Epithelial cell of prostate (primary cell): ENCODE measurements around the gene ISLR.

Source experiments
- DNase-seq: peaks from one replicate; pipeline ENCODE4 v3.0.0-alpha.2; 2011; ENCODE audit warnings: low read depth, low spot score
- H3K27ac ChIP-seq: fragments of 450-650 bp; 2 replicates; pipeline ENCODE4 v1.5.1; 2017; ENCODE audit warnings: mild to moderate bottlenecking

Gene ISLR

DNA sequence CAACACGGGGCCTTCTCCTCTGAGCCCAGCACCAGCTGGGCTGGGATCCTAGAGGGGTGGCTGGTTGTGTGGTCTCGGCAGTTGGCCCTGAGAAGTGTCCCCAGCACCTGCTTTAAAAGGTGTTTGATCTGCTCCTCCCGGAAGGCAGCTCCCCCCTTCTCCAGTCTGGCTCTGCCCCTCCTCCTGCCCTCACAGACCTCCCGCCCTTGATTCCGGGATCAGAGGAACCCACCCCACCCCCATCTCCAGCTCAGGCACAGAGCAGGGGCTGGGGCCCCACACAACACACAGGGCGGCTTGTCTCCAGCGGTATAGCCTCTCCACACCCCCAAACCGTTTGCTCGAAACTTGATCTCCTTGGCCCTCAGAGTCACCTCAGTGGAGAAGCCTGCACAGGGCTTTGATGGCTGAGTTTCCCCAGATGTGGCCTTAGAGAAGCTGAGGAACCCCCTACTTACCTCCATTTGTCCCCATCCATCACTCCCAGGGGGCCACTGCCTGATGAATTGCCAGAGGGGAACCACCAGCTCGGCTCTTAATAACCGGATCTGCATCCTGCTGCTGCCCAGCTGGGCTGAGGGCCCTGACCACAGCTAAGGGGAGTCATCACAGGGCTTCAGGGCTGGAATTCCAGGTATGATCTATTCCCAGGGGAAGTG is 35.5 kb downstream of the ISLR start:
- no peak overlapping the region for H3K27ac ChIP-seq
- DNase-seq = no peak

DNA sequence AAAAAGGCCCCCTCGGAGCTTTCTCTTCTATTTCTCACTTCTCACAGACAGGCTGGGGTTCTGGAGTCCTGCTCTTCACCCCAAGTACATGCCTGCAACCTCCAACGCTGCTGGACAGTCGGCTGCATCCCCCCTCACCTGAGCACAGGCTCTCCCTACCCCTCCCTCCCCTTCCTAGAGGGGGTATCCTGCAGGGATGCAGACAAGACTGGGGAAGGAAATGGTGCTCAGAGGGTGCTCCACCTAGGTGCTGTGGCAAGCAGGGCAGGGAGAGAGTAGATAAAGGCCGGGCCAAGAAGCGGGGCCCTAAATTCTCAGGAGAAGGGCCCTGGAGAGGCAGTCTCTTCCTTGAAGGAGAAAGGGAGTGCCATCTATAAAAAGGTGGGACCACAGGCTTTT is 36.0 kb downstream of the ISLR start:
- no peak overlapping the region for H3K27ac ChIP-seq
- no peak for DNase-seq

DNA sequence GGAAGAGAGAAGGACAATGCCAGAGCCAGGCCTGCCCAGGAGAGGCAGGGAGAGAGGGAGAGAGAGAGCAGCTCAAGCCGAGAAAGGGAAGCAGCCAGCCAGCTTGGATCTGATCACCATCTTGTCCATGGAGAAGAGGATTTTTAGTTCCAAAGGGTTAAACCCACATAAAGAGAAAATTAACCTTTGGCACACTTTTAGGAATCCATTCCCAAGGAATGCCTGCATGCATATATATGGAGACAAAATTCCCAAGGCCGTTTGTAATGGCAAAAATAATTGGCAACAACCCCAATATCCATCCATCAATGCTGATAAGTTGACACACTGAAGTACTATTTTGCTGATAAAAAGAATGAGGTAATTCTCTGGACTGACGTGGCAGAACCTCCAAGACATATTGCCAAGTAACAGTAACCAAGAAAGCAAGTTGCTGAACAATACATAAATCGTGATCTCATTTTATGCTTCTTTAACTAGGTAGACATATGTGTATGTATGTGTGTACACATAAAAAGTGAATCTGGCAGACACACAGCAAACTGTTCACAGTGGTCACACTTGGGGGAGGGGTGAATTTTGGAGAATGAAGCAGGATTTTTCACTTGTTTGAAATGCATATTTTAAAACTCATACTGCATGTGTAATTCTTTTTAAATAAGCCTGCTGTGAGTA is 36.6 kb downstream of the ISLR start:
- DNase-seq = peak; percentile 41
- H3K27ac ChIP-seq = no peak overlapping the region

DNA sequence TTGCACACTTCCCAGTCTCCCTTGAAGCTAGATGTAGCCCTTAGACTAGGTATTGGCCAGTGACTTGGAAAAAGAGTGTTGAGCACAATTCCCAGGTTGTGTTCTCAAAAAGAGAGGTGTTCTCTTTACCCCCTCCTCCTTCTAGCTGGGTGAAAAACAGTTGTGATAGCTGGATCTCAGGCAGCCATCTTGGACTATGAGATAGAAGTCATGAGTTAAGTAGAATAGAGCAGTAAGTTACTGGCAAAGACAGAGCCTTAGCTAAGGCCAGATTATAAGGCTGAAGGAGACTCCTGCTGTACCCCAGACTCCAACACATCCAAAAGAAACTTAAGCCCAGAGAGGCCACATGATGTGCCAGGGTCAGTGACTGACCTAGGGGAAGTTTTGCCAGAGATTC is 37.2 kb downstream of the ISLR start:
- no peak overlapping the region for H3K27ac ChIP-seq
- DNase-seq = no peak

DNA sequence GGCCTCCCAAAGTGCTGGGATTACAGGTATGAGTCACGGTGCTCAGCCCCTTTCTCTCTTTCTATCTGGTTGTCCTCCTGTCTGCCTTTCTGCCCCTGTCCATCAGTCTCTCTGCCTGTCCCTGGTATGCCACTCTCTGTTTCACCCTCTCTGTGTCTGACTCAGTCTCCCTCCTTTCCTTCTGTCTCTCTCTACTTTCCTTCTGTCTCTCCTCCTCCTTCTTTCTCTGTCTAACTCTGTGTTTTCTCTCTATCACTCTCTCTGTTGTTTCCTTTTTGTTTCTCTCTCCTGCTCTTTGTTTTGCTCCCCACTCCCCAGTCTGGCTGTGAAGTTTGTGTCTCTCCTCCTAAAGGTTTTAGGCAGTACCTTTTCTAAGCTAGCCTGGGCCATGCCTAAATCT is 38.1 kb downstream of the ISLR start:
- DNase-seq = no peak
- H3K27ac ChIP-seq = no peak overlapping the region

DNA sequence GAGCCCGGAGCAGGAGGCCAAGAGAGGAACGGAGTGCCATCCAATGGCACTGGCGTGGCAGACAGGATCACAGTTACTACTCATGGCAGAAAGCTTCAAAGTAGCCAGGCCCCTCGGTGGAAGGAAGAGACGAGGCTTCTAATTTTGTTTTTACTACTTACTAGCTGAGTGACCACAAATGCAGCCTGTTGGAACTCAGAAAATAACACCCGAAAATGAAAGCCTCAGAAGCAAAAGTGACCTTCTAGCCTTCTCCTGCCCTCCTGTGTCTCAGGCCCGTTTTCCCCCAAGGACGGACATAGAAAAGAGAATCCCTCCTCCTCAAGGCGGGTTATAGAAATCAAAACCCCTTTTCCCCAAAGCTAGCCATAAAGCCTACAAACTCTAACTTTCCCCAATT is 39.0 kb downstream of the ISLR start:
- H3K27ac ChIP-seq = no peak overlapping the region

DNA sequence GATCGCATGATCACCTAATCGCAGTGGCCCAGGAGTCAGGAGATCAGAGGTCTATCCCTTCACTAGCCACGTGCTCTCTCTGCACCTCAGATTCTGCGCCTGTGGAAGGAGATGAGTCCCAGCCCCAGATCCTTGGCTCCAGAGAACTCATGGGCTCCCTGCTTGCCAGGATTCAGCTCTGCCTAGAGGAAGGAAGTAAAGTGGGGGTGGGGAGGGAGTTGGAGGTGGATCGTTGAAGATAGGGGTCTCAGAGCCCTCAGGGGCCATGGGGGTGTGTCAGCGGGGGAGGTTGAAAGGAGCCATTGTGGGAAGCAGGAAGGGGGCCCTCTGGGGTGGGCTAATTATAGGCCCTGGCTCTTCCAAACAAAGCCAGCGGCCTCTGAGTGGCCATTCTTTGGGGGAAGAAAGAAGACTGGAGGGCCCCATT is 40.4 kb downstream of the ISLR start:
- no peak for DNase-seq
- no peak overlapping the region for H3K27ac ChIP-seq

More for the DNA sequence above, 39.0 kb downstream of the ISLR start:
- DNase-seq = no peak

DNA sequence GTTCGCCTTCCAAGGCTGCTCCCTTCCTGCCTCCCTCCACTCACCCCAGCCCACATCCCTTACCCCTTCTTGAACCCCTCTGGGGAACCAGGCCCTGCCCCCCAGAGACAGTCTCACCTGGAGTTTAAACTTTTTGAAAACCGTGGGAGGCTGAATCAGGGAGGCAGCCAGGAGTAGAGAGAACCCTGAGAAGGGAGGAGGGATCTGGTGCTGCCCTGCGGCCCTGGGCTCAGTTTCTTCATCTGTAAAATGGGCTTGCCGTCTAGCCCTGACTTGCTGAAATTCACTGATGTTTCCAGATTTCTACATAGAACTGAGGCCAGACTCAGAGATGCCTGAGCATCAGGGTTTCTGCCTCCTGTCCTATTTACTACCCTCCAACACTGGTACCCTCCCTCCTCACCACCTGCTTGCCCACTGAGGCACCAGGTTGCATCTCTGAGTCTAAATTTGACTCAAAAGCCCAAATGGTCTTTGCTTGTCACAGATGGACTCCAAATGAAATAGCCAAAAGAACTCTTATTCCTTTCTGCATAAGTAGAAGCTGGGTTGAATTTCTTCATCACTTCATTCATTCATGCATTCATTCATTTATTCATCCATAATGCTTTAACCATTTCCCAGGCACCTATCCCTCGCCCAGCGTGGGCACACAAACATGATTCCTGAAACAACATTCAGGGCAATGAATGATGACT is 41.0 kb downstream of the ISLR start:
- no peak for DNase-seq
- H3K27ac ChIP-seq = peak overlapping the region; percentile 15

DNA sequence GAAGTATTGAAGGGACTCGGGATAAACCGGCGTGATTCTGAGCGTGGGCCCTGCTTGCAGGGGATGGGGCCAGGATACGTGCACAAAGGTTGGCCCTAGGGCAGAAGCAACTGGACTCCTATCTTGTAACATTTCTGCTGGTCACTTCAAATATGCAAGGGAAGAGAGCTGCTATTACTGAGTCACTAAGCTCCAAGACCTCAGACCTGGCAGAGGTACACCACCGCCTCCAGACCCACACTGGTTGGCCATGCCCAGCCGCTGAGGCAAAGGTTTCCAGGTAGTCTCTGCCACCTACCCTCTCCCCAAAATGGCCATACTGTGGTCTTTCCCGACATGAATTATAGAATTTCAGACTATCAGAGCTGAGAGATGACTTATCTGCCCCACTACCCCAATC is 42.4 kb downstream of the ISLR start:
- H3K27ac ChIP-seq = no peak overlapping the region
- no peak for DNase-seq

DNA sequence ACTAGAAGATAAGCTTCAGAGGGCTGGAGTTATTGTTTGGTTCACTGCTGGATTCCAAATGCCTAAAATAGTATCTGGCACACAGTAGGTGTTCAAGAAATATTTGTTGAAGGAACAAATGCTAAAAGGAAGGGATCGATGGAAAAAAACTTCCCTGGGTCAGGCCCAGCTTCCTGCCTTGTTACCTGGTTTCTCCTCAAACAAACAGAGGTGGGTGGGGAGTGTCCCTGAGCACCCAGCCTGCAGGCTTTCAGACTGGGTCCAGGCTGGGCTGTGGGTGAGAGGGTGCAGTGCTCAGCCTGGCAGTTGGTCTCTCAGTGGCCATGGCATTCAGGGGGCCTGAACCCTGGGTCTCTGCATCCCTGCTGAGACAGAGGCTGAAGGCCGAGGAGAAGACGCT is 43.4 kb downstream of the ISLR start:
- no peak overlapping the region for H3K27ac ChIP-seq
- DNase-seq = no peak

DNA sequence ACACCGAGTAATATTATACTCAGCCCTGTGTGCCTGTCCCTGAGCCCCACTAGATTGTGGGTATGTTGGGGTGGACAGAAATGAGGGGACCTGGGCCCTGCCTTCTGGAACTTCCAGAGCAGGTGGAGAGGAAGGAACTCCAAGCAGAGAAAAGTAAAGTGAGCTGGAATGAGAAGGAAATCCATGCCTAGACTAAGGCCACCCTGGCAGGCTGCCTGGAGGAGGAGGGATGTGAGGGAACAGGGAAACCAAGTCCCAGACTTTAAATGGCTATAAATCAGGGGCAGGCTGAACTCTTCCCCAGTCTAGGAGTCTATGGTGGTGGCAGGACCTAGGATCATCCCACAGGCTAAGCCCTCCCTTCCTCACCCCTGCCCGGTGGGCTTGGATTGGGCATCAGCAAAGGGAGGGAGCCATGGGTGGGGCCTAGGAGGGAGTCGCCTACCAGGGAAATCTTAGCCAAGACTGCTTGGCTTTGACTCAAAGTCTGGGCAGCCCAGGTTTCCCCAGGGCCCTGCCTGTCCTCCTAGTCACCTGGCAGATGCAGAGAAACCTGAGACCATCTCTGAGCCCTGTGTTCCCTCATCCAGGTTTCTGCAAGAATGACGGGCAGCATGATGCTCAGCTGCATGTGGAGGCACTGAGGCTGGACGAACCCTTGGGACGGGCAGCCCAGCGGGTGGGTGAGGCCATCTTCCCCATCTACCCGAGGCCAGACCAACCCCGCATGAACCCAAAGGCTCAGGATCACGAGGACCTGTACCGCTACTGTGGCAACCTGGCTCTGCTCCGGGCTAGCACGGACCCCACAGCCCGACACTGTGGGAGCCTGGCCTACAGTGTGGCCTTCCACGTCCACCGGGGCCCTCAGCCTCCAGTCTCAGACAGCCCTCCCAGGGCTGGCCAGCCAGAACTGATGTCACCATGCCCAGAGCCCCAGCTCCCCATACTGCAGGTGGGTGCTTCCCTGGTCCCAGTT is 44.7 kb downstream of the ISLR start:
- H3K27ac ChIP-seq = no peak overlapping the region
- no peak for DNase-seq

DNA sequence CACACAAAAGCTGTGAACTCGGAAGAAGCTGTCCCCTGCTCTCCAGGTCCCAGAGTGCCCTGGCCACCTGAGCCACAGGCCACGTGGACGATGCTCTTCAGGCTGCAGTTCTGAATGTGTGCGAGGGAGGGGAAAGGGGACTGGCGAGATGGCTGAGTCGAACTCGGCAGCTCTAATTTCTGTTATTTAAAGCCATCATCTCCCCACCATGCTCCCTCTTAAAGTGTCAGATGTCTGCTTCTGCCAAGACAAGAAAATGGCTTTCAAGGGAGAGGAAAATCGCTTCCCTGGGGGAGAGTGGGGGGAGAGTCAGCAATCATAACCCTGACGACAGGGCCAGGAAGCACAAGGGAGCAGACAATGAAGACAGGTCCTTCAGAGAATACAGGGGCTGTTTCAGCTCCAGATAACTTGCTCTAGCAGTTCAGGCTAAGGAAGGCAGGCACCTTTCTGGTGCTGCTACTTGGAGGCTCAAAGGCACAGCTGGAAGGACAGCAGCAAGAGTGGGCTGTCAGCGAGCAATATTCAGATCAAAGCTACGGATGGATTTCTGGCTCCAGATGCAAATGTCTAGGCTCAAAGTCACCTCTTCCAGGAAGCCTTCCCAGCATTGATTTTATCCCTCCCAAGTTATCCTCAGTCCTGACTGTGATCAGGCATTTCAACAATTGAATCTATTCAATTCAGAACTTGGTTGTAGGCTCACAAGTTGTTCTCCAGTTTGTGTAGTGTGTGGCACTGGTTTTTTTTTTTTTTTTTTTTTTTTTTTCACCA is 47.2 kb downstream of the ISLR start:
- H3K27ac ChIP-seq = no peak overlapping the region
- DNase-seq = no peak

DNA sequence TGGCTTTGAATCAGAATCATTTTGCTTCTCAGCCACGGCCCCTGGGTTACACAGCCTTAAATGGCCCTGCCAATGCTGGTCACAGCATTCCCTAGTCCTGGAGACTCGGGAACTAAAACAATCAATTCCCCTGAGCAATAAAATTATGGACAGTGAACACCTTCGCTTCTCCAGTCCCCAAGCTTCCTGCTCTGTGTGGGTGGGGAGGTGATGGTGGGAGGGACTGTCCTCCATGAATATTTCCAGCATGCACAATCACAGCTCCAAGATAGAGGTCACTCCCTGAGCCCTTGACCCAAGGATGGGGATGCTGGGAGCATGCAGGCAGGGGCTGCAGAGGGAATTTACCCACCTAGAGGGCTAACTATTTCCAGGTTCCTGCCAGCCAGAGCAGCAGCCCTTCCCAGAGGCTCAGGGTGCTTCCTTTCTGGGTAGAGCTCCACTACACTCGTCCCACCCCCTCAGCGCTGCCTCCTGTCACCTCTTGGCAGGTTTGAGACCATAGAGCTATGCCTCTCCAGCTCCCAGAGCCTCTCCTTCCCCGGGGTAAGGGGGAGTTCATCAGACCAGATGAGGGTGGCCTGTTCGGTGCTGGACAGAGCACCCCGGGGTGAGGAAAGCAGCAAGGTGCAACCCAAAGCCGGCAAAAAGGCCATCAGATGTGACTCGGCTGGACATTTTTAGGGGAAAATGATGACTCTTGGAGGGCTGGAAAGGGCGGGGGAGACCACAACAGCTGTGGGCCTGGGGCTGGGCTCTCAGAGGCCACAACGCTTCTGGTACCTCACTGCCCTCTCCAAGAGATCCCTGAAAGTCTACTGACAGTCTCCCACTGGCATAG is 48.1 kb downstream of the ISLR start:
- H3K27ac ChIP-seq = no peak overlapping the region
- DNase-seq = no peak

DNA sequence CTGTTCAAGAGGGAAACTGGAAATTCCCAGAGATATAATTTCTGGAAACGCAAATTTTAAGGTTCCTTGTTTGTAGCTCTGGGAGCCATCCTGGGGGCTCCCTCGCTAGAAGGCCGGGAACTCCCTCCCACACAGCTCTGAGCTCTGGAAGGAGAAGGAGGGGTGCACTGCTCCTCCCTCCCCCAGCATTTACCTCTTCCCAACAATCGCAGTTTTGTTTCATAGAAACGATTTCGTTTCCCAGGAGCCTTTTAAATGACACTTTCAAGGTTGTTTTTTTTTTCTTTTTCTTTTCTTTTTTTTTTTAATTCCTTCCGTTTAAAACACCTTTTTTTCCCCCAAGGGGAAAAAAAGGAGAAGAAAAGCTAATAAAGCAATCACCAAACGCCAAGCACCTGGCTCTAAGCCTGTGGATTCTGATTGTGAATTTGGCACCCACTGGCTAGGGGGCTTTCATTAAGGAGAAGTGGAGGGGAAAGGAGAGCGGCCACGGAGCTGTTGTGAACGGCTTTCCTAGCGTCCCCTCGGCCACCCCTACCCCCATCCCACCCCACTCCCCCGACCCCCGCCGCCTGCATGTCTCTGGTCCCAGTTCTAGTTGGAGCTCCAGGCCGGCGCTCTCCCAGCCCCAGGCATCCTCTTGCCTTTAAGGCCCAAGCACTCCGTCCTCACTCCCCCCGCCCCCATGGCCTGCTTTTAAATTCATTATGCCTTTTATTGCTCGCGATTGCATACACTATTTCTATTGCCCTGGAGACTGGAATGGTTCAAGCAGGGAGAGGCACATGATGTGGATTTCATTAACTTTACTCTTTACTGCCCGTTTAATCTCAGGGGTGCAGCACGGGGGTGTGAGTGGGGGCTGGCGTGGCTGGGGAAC is 49.0 kb downstream of the ISLR start:
- no peak for DNase-seq
- H3K27ac ChIP-seq = no peak overlapping the region

DNA sequence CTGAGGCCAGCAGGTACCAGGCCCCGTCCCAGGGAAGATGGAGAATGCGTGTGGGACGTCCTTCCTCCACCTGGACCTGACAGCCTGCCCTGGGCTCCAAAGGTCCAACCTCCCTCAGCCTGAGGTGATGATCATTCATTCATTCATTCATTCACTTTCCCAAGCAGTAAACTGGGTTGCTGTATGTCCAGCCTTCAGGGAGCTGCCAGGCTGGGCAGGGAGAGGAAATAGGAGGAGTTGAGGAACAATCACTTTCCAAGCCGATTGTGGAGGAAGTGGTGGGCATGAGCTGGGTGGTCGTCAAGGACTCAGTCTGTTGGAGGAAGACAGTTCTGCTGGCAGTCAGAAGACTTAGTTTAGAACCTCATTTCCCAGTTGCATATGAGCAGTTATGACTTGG is 52.4 kb downstream of the ISLR start:
- DNase-seq = no peak
- H3K27ac ChIP-seq = no peak overlapping the region
